ENCODE data around the gene RAP1GAP2.
"Not testable (repeated sequence)": the region's sequence is repeated elsewhere in the genome, so short reads cannot be mapped to it uniquely, and the experiment has no call there.

RAP1GAP2 gene

GRCh38 chr17:2989396-2989795 is 193.2 kb downstream of the RAP1GAP2 start:
- not testable (repeated sequence) for FAIRE-seq; DNase-seq (ENCODE audit: insufficient read length, low spot score)

DNA sequence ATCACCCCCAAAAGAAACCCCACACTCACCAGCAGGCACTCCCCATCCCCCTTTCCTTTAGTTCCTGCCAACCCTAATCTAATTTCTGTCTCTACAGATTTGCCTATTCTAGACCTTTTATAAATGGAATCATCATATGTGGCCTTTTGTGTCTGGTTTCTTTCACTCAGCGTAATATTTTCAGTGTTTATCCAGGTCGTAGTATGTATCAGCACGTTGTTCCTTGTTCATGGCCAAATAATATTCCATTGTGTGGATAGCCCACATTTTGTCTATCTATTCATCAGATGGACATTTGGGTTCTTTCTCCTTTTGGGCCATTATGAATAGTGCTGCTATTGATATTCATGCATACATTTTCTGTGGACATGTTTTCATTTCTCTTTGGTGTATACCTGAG is 193.6 kb downstream of the RAP1GAP2 start:
- DNase-seq (ENCODE audit: insufficient read length, low spot score), result no peak
- no peak for FAIRE-seq

DNA sequence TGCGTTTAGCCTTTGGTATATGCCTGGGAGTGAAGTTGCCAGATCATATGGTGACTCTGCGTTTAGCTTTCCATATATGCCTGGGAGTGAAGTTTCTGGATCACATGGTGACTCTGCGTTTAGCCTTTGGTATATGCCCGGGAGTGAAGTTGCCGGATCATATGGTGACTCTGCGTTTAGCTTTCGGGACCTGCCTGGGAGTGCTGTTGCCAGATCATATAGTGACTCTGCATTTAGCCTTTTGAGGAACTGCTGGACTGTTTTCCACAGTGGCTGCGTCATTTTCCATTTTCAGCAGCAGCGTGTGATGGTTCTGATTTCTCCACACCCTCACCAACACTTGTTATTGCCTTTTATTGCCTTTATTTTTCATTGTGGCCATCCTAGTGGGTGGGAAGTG is 194.2 kb downstream of the RAP1GAP2 start:
- FAIRE-seq (no peak), DNase-seq (ENCODE audit: insufficient read length, low spot score) (no peak)

DNA sequence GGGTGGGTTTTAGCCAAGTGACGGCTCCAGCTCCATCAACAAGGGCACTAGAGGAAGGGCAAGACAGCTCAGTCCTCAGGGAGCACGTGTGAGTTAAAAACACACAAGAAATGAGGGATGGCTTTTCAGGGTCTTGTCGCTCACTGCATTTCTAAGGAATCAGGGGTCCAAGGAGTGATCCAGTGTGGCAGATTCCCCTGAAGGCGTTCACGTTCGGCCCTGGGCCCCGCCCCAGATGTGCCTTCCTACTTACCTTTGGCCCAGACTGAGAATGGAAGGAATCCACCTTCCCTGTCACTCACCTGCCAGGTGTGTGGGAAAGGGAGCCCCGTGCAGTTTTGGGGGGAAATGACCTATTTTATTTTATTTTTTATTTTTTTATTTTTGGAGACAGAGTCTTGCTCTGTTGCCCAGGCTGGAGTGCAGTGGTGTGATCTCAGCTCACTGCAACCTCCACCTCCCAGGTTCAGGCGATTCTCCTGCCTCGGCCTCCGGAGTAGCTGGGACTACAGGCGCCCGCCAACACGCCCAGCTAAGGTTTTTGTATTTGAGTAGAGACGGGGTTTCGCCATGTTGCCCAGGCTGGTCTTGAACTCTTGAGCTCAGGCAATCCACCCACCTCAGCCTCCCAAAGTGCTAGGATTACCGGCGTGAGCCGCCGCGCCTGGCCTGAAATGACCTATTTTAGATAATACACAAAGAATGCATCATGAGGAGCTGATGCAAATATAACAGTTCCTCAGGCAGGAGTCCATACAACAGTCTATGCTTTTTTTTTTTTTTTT is 195.3 kb downstream of the RAP1GAP2 start:
- DNase-seq (ENCODE audit: insufficient read length, low spot score); FAIRE-seq: not testable (repeated sequence)

DNA sequence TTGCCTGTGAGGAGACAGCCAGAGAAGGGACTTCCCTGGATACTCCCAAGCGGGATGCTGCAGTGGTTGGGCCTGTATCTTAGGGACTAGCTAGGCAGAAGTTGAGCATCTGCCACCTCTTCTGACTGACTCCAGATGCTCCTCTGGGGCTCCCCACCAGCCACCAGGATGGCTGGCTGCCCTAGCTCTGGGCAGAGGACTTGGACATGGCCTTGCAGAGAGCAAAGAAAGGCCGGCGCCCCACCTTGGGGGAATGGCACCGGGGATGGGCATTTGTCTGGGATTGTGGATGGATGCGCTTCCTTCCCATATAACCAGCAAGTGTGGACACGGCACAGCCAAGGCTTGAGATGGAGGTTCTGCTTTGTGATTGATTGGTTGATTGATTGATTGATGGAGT is 198.2 kb downstream of the RAP1GAP2 start:
- no peak for FAIRE-seq
- no peak for DNase-seq (ENCODE audit: insufficient read length, low spot score)

GRCh38 chr17:2995377-2995776 is 199.1 kb downstream of the RAP1GAP2 start:
- FAIRE-seq (no peak), DNase-seq (ENCODE audit: insufficient read length, low spot score) (no peak)

- DNase-seq (ENCODE audit: insufficient read length, low spot score) (no peak), FAIRE-seq (no peak)
Observed at GRCh38 chr17:2995886-2996809, 199.9 kb downstream of the RAP1GAP2 start.

GRCh38 chr17:2996810-2997670 is 200.8 kb downstream of the RAP1GAP2 start:
- DNase-seq (ENCODE audit: insufficient read length, low spot score), result no peak
- no peak for FAIRE-seq

- DNase-seq (ENCODE audit: insufficient read length, low spot score), result not testable (repeated sequence)
Observed at GRCh38 chr17:2998469-2998901, 202.2 kb downstream of the RAP1GAP2 start.

DNA sequence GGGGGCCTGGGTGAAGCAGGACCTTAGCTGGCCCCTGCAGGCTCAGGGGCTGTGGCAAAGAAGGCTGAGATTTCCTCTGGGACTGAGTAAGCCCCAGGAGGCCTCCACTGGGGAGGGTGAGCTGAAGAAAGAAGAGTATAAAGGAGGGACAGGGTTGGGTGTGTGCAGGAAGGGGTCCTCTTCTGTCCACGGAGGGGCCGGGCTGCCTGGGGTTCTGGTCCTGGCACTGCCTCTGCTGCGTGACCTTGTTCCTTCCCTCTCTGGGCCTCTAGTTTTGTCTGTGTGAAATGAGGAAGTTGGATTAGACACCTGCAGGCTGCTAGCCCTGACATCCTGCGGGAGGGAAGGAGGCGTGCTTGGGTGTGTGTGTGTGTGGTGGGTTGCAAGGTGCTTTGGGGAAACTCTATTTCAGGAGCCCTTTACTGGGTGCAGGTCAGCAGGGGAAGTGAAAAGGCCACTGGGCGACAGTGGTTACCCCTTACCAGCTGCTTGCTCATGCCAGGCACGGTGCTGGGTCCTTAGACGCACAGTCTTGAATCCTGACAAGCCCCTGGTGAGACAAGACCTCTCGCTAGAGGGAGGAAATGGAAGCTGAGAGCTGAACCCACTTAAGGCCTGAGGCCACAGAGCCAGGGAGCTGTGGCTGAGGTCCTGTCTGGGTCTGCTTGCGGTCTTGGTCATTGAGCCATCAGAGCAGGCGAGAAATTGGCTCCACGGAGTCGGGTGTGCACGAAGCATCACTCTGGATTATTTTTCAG is 206.5 kb downstream of the RAP1GAP2 start:
- DNase-seq (ENCODE audit: insufficient read length, low spot score), result peak; percentile 67
- FAIRE-seq, result peak; percentile 92

More at GRCh38 chr17:2998469-2998901, 202.2 kb downstream of the RAP1GAP2 start:
- not testable (repeated sequence) for FAIRE-seq

DNA sequence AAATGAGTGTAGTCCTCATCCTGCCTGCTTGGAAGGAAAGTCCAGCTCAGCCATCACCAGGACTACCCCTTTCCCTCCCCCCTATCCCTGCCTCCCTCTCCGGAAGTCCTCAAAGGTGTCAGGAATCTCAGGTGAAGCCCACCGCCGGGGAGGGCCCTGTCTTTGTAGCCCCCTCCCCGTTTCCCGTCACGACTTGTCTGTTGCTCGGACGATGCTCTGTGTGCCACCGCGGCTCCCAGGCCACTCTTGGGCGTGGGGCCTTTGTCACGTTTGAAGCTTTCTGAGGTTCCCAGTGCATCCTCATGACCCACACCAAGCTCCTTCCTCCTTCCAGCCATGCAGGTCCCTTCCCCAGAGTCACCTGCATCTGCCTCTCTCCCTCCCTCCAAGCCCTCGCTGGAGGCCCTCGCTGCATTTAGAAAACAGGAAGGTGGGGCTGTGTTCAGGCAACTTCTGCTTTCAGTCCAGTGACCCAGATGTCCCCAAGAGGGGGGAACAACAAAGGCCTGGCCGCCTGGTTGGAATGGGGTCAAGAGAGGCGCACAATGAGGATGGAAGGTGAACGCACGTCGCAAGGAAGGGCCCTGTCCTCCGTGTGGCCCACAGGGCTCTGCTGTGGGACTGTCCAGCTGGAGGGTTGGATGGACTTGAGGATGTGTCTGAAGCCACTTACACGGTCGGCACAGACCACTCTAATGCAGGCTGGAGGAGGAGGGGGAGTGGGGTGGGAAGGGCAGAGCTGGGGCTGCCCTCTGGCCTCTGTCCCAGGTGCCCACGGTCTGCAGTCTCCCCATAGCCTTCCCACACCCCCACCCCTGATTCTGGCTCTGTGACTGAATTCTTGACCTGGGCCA is 207.3 kb downstream of the RAP1GAP2 start:
- peak; percentile 85 for FAIRE-seq

DNA sequence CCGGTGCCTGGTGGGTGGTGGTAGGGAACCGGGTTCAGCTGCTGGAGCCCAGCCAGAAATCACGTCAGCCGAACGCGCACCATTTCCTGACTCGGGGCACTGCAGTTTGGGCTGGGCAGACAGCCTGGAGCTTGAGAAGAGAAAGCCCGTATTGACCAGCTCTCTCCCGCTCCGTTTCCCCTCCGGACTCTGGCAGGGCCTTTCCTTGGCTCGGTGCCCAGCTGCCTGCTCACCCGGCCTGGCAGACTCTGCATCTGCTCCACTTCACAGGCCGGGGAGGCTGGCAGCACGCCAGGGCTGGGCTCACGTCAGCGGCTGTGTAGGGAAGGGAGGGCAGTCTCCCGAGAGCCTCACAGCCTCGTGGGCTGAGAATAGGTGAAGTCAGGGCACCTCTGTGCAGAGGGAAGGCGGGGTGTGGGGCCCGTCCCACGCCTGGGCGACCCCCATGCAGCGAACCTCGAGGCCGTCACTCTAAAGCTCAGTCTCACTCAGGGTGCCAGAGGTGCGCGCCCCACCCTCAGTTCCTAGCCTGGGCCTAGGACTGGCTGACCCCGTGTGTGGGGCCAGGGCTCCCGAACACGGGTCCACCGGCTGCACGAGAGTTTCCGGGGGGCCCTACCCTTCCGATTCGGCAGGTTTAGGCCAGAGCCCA is 208.0 kb downstream of the RAP1GAP2 start:
- DNase-seq (ENCODE audit: insufficient read length, low spot score) (peak; percentile 54), FAIRE-seq (no peak)

More for the DNA sequence above, 207.3 kb downstream of the RAP1GAP2 start:
- peak; percentile 43 for DNase-seq (ENCODE audit: insufficient read length, low spot score)

DNA sequence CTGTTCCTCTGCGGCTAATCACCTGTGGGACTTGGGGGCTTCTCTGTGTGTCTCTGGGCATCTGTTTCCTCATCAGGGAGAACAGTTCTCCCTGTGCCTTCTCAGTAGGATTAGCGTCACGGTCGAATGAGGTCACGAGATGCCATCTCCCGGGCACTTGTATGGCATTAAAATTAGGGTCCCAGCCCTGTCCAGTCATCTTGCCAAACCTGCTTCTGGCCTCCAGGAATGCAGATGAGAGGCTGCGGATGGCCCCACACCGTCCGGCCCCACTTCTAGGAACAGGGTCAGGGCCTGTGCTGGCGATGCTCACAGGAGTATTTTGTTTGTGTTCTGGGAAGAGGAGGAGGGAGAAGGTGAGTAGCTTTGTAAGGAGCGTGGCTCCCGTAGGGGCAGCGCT is 208.7 kb downstream of the RAP1GAP2 start:
- DNase-seq (ENCODE audit: insufficient read length, low spot score) (no peak), FAIRE-seq (no peak)

GRCh38 chr17:3005696-3006095 is 209.5 kb downstream of the RAP1GAP2 start:
- no peak for FAIRE-seq

GRCh38 chr17:3006801-3007200 is 210.6 kb downstream of the RAP1GAP2 start:
- no peak for FAIRE-seq
- DNase-seq (ENCODE audit: insufficient read length, low spot score), result no peak

More at GRCh38 chr17:3005696-3006095, 209.5 kb downstream of the RAP1GAP2 start:
- DNase-seq (ENCODE audit: insufficient read length, low spot score), result no peak

- DNase-seq (ENCODE audit: insufficient read length, low spot score), result no peak
- FAIRE-seq, result no peak
Observed at GRCh38 chr17:3007651-3008121, 211.4 kb downstream of the RAP1GAP2 start.

DNA sequence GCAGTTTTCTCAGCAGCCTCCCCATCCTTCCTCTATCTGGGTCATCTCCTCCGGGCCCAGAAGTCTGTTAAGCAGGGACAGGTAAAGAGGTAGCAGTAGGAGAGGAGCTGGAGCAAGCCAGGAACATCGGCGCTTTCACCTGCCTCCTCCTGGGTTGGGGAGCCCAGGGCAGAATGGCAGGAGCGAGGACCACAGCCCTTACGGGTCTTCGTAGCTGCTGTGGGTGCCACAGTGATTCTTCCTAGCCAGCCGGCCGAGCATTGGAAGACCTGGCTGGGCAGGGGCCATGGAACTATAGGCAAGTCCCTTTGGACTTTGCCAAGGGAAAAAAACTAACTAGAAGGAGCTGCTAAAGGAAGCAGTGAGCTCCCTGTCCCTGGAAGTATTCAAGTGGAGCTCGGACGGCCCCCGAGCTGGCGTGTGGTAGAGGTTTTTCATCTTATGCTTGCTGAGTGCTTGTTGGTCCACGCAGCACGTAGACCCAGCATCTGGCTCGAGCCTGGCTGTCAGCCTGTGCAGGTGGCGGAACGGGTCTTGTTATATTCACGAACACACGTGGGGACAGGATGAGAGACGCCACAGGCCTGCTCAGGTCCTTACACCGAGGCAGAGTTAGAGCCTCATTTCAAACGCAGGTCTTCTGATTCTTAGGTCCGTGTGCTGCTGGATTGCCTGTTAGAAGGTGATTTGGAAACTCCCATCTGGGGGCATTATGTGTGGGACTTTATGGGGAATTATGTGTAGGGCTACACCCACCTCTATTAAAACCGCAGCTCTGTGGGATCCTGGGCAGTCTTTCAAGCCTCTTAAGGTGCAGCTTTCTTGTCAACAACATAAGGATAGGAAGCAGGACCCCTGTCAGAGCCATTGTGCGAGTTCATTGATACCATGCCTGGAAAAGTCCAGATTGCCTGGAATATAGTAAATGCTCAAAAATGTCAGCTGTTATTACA is 212.4 kb downstream of the RAP1GAP2 start:
- FAIRE-seq (no peak), DNase-seq (ENCODE audit: insufficient read length, low spot score) (no peak)

Measured in GM19239 (cell line).